Activated T-cell treated with anti-CD3 and anti-CD28 coated beads for 48 hours (primary cell): ENCODE data around the gene POLR1E.

Source experiments
- DNase-seq: peaks from one replicate; pipeline ENCODE4 v3.0.0-alpha.2; 2020; ENCODE audit warnings: low read depth

POLR1E gene

DNA sequence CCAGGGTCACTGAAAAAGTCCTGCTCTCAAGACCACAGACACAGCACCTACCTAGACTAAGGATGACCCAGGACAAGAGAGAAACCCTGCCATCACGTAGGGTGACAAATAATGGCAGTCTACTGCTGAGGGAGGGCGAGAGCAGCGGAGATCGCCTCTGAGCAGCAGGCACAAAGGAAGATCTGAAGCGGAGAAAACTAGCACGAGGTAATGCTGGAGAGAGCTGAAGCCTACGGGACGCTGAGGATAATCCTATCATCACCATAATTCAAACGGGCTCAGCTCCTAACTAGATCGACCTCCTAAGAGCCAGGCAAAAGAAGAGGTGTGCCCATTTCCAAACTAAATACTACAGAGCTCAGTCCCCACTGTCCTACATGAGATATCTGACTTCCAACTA lies 49.2 kb downstream of the POLR1E start:
- DNase-seq, result no peak

DNA sequence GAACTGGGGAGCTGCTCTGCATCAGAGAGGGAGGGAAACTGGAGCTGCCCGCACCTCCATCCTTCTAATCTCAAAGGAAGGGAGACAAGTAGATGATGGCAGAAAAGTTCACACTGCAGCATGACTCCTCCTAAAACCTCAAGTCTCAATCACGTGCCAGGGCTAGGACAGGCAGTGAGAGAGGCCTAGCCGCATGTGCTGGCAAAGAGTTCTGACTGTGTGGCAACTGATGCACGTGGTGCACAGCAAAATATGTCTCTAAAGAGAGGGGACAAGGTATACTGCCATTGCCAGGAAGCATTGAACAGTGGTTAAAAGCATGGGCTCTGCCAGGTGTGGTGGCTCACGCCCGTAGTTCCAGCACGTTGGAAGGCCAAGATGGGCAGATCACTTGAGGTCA lies 52.4 kb downstream of the POLR1E start:
- no peak for DNase-seq

DNA sequence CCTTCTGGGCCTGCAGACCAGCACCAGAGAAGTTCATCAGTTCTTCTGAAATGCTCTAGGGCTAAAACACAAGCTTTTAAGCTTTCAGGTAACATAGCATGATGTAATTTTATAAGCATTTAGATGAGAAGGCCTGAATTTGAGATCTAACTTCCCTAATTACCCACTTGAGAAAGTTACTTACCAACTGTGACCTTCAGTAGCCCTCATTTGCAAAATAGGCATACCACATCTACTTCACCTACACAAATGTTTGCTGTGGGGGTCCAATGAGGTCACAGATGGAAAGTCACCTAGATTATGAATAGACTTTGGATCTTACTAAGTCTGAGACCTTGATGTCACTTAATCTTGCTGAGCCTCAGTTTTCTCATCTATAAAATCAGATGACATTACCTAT lies 53.9 kb downstream of the POLR1E start:
- DNase-seq, result no peak

DNA sequence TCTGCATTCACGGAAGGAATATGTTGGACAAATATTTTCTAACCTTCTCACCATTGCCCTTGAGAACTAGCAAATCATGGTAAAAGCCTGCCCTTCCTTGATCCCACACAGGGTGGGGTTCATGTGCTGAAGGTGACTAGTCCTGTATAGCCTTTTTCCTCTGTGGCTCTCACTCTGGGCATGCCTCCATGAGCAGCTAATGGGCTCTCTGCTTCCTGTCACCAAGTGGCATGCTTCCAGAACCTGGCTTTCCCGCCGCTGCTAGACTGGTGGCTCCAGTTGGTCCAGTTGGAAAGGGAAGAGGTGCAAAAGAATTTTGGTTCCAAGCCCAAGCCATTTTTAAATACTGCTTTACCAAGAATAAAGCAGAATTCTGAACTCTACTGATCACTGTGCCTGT lies 54.9 kb downstream of the POLR1E start:
- no peak for DNase-seq

DNA sequence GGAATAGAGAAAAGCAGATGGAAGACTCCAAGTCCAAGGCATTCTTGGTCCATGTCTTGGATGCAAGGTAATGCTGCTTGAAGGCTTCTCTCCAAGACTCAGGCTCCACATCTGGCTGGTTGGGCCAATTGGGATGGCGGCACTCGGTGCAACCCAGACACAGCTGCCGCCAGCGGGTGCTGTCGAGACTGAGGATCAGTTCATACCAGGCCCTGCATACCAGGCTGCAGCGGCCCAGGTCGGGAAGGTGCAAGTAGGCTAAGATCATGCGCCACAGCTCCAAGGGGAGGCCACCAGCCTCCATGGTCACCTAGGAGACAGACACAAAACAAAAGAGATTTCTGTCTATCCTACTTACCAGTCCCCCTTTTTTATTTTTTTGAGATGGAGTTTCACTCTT lies 55.7 kb downstream of the POLR1E start:
- DNase-seq, result no peak

DNA sequence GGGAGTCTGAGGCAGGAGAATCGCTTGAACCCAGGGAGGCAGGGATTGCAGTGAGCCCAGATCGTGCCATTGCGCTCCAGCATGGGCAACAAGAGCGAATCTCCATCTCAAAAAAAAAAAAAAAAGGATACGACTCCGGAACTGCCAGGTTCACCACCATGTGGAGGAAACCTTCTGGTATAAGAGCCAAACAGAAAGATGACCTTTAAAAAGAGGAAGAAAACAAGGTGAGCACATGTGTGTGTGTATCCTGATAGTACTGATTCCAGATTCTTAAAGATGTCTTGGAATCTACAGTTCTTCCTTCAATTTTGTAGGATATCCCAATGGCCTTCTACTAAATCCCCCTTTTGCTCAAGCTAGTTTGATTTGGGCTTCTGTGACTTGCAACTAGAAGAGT lies 56.7 kb downstream of the POLR1E start:
- DNase-seq, result no peak

DNA sequence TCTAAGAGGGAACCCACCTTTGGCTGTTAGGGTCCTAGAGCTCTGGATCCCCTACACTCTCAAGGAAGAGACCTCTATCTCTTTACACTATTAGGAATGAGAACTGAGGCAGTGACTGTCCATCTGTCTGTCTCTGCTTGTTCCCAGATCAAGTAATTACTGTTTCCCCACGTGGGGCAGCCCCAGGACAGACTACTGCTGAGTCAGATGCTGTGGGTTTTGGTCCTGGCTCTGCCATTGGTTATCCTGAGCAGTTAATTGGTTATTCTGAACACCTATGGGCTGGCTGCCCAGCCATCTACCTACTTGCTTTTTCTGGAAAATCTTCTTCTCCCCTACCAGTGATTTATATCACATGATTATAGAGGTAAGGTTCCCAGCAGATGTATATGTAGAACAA lies 57.1 kb downstream of the POLR1E start:
- no peak for DNase-seq

DNA sequence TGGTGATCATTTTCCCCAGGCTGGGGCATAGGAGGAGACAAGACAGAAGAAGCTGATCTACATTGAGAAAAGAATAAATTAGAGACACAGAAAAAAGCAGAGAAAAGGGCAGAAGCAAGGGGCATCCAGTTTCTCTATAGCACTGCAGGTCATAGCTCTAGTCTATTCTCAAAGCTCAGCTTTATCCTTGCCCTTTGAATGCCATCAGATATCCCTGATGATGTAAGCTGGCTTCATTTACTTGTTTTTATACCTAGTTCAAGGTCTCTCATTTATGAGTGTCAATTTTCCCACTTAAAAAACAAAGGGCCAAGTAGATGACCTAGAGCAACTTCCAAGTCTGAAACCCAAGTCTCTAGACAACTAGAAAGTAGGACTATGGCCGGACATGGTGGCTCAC lies 57.7 kb downstream of the POLR1E start:
- DNase-seq, result no peak

DNA sequence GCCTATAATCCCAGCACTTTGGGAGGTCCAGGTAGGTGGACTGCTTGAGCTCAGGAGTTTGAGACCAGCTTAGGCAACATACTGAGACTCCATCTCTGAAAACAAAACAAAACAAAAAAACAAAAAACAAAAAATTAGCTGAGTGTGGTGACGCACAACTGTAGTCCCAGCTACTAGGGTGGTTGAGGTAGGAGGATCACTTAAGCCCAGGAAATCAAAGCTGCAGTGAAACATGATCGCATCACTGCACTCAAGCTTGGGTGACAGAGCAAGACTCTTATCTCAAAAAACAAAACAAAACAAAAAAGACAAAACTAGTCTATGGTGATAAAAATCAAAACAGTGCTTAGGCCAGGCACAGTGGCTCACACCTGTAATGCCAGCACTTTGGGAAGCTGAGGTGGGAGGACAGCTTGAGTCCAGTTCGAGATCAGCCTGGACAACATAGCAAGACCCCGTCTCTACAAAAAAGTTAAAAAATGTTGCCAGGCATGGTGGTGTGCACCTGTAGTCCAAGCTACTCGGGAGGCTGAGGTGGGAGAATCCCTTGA lies 61.7 kb downstream of the POLR1E start:
- DNase-seq, result no peak

DNA sequence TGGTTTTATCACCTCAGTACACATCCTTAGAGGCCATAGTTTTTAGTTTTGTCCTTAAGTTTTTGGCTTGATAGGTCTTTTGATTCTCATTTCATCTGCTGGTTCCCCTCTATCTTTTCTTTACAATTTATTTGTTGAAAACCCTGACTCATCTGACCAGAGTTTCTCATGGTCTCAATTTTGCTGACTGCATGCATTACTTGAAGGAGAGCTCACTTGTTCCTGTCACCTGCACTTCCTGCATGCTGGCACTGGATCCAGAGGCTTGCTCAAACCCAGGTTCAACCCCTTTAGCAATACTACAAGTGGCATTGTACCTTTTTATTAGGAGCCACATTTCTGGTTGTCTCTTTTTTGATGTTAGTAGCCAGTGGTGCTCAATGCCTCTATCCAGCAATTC lies 63.8 kb downstream of the POLR1E start:
- no peak for DNase-seq

DNA sequence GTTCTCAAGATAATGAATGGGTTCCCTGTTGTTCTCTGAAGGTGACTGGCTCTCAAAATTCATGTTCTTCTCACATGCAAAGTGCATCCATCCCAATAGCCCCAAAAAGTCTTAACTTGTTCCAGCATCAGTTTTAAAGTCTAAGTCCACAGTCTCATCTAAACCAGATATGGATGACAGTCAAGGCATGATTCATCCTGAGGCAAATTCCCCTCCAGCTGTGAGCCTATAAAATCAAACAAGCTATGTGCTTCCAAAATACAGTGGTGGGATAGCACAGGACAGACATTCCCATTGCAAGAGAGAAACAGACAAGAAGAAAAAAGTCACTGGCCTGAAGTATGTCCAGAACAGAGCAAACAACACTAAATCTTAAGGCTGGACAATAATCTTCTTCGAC lies 65.0 kb downstream of the POLR1E start:
- DNase-seq, result no peak

DNA sequence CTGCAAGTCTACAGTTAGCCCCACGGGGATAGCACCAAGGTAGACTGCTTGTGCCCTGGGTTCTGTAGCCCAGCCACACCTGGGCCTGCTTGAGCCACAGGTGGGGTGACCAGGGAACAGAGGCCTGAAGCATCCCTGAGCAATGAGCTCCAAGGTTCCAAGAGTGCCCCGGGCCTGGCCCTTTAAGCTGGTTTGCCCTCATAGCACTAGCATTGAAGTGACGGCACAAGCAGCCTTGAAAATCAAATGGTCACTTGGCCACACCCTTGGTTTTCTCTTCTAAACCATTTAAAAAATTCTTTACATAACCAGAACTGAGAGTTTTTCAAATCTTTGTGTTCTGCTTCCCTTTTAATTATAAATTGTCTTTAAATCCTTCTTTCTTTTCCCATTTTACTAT lies 65.7 kb downstream of the POLR1E start:
- DNase-seq, result no peak

DNA sequence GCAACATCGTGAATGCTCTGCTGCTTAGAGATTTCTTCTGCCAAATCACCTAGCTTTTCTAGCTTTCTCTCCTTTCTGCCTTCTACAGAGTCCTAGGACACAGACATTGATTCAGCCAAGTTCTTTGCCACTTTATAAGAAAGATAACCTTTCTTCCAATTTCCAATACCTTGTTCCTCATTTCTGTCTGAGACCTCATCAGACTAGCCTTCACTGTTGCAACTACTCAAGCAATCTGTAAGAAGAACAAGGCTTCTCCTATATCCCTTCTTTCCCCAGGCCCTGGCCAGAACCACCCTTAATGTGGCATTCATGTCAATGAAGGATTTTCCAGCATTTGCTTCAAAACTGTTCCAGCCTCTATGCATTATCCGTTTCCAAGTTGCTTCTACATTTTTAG lies 66.1 kb downstream of the POLR1E start:
- no peak for DNase-seq
